Suprapubic skin (tissue), 4 donors: ENCODE measurements around the gene CEP112. TPM values are rescaled to one million over a fixed set of nuclear protein-coding genes. Genes with fewer than 3 reads are reported as not detected.

Source experiments
- DNase-seq, 2 donors: peaks; one replicate each; pipeline ENCODE4 v3.0.0-alpha.2; 2019; ENCODE audit warnings: low spot score in 2 of 2
- H3K27ac ChIP-seq: fragments of 200-600 bp; sonication (generic); one replicate; pipeline ENCODE4 v1.5.1; 2019
- H3K27me3 ChIP-seq: fragments of 200-600 bp; sonication (generic); one replicate; pipeline ENCODE4 v1.5.1; 2019
- H3K36me3 ChIP-seq: fragments of 200-600 bp; sonication (generic); one replicate; pipeline ENCODE4 v1.5.1; 2019
- H3K4me1 ChIP-seq: fragments of 200-600 bp; sonication (generic); one replicate; pipeline ENCODE4 v1.5.1; 2019
- H3K4me3 ChIP-seq: fragments of 200-600 bp; sonication (generic); one replicate; pipeline ENCODE4 v1.5.1; 2019; ENCODE audit warnings: mild to moderate bottlenecking
- H3K9me3 ChIP-seq: fragments of 200-600 bp; sonication (generic); one replicate; pipeline ENCODE4 v1.5.1; 2019
- CTCF ChIP-seq, 2 donors: fragments of 200-600 bp in 1 of 2; fragments of 450-650 bp in 1 of 2; sonication (generic) in 1 of 2; IDR thresholded peaks; one replicate each; pipeline ENCODE4 v1.5.1; 2016 to 2019; ENCODE audit warnings: antibody characterized with exemption in 2 of 2, mild to moderate bottlenecking in 1 of 2, moderate library complexity in 1 of 2
- EP300 ChIP-seq: sonication (generic); formaldehyde crosslinking; IDR thresholded peaks from one replicate; pipeline ENCODE4 v1.6.1; 2017; ENCODE audit warnings: antibody characterized with exemption
- POLR2A ChIP-seq, 2 donors: fragments of 450-650 bp; IDR thresholded peaks; one replicate each; pipeline ENCODE4 v1.6.1; 2017; ENCODE audit warnings: antibody characterized with exemption in 2 of 2, mild to moderate bottlenecking in 2 of 2, moderate library complexity in 2 of 2
- POLR2AphosphoS5 ChIP-seq, 3 donors: sonication (generic); formaldehyde crosslinking; IDR thresholded peaks; one replicate each; pipeline ENCODE4 v1.6.1; 2017; ENCODE audit warnings: antibody characterized with exemption in 3 of 3
- WGBS: methylation state at CpG from one replicate; pipeline ENCODE4 v1.1.5; 2018; 5-methylcytosine and 5-hydroxymethylcytosine counted together
- total RNA-seq, 4 donors: library from RNA; depleted of rRNA; stranded (reverse); fragments of >200 nt; gene quantifications; one replicate each; pipeline ENCODE4 v1.1.0, GENCODE V29; 2016

The CEP112 gene
- total RNA-seq, 4 donors from 2014 or later: 0.68 to 14.1 (median 6.6) TPM

DNA sequence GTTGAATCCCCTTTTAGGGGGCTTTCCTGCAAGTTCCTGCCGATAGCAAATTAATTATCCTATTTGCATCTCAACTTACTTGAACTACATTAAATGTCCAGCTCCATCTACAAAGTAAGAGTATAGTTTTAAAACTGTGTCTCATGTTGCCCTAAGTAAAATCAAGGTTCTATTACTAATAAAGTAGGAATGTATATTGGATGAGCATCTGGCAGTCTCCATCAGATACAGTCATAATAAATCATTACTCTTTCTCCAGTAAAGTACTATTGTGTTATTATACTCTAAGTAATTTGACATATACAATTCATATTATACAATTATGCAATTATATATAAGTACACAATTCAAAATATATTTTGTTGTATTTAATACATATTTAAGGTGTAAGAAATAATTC is 249.3 kb downstream of the CEP112 start:
- WGBS: 85% methylated on average over 1 of the region's 1 CpG
- no peaks in the 10 kb centered on the region for H3K36me3 ChIP-seq
- H3K27me3 ChIP-seq: no peaks in the 10 kb centered on the region
- no peak for TF ChIP-seq EP300
- TF ChIP-seq POLR2A (IDR thresholded peaks at IDR 0.05): no peak
- no peak for TF ChIP-seq POLR2AphosphoS5 (IDR thresholded peaks at IDR 0.05)
- TF ChIP-seq CTCF (IDR thresholded peaks at IDR 0.05): no peak
- H3K27ac ChIP-seq: no peak overlapping the region
- no peaks in the 10 kb centered on the region for H3K4me1 ChIP-seq
- H3K4me3 ChIP-seq: no peak overlapping the region
- DNase-seq: no peak
- H3K9me3 ChIP-seq: no peaks in the 10 kb centered on the region

DNA sequence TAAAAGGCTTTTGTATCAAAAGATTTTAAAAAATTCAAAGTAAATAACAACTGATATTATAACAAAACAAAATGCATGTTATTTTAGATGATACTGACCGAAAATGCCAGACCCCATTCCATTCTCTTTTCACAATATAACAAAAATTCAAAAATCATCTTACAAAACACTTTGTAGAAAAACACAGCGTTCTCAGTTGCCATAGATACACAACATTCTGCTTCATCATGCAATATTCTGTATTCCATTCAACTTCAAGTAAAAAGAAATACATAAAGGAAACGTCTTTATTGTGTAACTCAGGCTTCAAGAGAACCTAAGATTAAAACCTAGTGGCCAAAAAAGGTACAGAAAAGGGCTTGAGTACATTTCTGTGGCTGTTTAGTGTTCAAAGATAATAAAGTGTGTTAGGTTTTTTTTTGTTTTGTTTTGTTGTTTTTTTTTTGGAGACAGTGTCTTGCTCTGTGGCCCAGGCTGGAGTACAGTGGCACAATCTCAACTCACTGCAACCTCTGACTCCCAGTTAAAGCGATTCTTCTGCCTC is 250.5 kb downstream of the CEP112 start:
- no peaks in the 10 kb centered on the region for H3K9me3 ChIP-seq
- no peaks in the 10 kb centered on the region for H3K36me3 ChIP-seq
- H3K4me1 ChIP-seq: no peaks in the 10 kb centered on the region
- no peak overlapping the region for H3K27ac ChIP-seq
- TF ChIP-seq POLR2A (IDR thresholded peaks at IDR 0.05) (no peak), CTCF (IDR thresholded peaks at IDR 0.05) (no peak), POLR2AphosphoS5 (IDR thresholded peaks at IDR 0.05) (no peak), EP300 (no peak)
- WGBS: 79% methylated on average over 4 of the region's 4 CpGs
- H3K27me3 ChIP-seq: no peaks in the 10 kb centered on the region
- no peak overlapping the region for H3K4me3 ChIP-seq
- DNase-seq: no peak

DNA sequence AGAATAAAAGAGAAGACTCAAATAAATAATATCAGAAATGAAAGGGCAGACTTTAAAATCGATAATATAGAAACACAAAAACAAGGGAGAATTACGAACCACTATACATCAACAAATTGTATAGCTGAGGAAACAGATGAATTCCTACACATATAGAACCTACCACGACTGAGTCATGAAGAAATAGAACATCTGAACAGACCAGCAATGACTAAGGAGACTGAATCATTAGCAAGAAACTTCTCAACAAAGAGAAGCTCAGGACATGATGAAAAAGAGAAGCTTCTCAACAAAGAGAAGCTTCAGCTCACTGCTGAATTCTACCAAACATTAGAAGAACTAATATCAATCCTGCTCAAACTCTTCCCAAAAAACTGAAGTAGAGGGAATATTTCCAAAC is 255.9 kb downstream of the CEP112 start:
- no peaks in the 10 kb centered on the region for H3K36me3 ChIP-seq
- no peak overlapping the region for H3K27ac ChIP-seq
- H3K4me1 ChIP-seq: no peaks in the 10 kb centered on the region
- WGBS: 79% methylated on average over 3 of the region's 3 CpGs
- no peak overlapping the region for H3K4me3 ChIP-seq
- H3K9me3 ChIP-seq: peaks cover 6% of the 10 kb centered on the region
- no peak for TF ChIP-seq POLR2AphosphoS5 (IDR thresholded peaks at IDR 0.05)
- TF ChIP-seq EP300: no peak
- no peak for TF ChIP-seq CTCF (IDR thresholded peaks at IDR 0.05)
- TF ChIP-seq POLR2A (IDR thresholded peaks at IDR 0.05): no peak
- no peaks in the 10 kb centered on the region for H3K27me3 ChIP-seq
- no peak for DNase-seq

DNA sequence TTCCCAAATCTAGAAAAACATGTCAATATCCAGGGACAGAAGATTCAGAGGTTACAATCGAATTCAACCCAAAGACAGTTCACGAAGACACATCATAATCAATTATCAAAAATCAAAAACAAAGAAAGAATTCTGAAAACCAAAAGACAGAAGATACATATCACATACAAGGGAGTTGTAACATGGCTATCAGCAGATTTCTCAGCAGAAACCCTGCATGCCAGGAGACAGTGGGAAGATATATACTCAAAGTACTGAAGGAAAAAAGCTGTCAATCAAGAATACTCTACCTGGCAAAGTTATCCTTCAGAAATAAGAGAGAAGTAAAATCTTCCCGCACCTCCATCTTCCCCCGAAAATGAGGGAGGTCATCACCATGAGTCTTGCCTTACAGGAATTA is 258.6 kb downstream of the CEP112 start:
- Histone ChIP-seq H3K27me3 (no peaks in the 10 kb centered on the region), H3K36me3 (no peaks in the 10 kb centered on the region), H3K4me3 (no peak overlapping the region), H3K4me1 (no peaks in the 10 kb centered on the region), H3K9me3 (peaks cover 6% of the 10 kb centered on the region), H3K27ac (no peak overlapping the region)
- TF ChIP-seq CTCF (IDR thresholded peaks at IDR 0.05) (no peak), POLR2AphosphoS5 (IDR thresholded peaks at IDR 0.05) (no peak), POLR2A (IDR thresholded peaks at IDR 0.05) (no peak)
- DNase-seq: no peak
- 72% methylated on average over 4 of the region's 4 CpGs for WGBS

DNA sequence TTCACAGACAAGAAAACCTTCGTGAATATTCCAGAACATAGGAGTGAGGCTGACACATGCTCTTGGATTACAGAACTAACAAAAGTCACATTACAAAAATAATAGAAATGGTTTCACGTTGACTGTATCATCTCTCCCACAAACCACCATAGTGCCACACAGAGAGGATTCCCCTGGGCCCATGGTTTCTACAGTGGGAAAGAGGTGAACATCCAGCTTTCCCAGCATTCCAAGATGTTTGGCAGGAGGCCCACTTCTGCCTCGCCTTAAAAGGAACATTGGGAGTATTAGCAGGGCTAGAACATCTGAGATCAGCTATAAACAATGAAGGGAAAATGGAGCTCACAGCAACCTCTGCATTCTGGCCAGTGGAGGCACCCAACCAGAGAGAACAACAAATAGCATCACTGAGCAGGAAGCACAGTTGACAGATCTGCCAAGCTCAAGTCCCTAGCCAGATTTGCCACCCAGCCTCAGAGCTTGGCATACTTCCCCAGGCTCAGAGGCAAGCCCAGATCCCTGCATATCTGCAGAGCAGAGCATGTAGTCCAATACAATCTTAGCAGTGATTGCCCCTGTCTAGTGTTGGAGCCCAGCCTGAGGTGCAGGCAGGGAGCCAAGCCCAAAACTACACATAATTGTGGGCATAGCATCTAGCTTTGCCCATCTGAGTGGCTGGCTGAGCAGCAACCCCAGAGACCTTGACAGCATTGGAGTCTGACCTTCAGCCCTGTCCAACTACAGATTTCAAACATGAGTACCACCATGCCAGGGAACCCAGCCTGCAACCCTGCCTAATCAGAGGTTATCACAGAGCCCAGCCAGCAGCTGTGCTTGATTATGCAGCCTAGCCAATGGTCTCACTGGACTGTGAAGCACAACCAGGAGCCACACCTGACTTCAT is 260.4 kb downstream of the CEP112 start:
- Histone ChIP-seq H3K27ac (no peak overlapping the region), H3K4me3 (no peak overlapping the region), H3K4me1 (no peaks in the 10 kb centered on the region), H3K9me3 (peaks cover 6% of the 10 kb centered on the region), H3K27me3 (no peaks in the 10 kb centered on the region), H3K36me3 (no peaks in the 10 kb centered on the region)
- no peak for DNase-seq
- 88% methylated on average over 3 of the region's 3 CpGs for WGBS
- TF ChIP-seq POLR2A (IDR thresholded peaks at IDR 0.05): no peak
- no peak for TF ChIP-seq CTCF (IDR thresholded peaks at IDR 0.05)
- TF ChIP-seq POLR2AphosphoS5 (IDR thresholded peaks at IDR 0.05): no peak
- TF ChIP-seq EP300: no peak
